Fibroblast of villous mesenchyme (primary cell): Measurements from ENCODE around the gene HHATL. TPM values are rescaled to one million over a fixed set of nuclear protein-coding genes. Genes with fewer than 3 reads are reported as not detected.

Experiments used
- DNase-seq: peaks from one replicate; pipeline ENCODE4 v3.0.0-alpha.2; 2010; ENCODE audit warnings: low read depth
- H3K4me3 ChIP-seq: 2 replicates; pipeline ENCODE4 v1.5.1; 2011; ENCODE audit warnings: low read depth, mild to moderate bottlenecking, low read length
- total RNA-seq: library from RNA; depleted of rRNA; stranded (reverse); fragments of >200 nt; gene quantifications from 2 replicates; pipeline ENCODE4 v1.2.3, GENCODE V29; 2012
- TF ChIP-seq, protein P1 (sequence below): IDR thresholded peaks from 2 replicates; pipeline ENCODE4 v1.5.1; 2012; ENCODE audit warnings: low read depth, mild to moderate bottlenecking, low read length; ENCODE audit not compliant: insufficient read depth

Gene HHATL
- total RNA-seq, 1 donor: not detected

DNA sequence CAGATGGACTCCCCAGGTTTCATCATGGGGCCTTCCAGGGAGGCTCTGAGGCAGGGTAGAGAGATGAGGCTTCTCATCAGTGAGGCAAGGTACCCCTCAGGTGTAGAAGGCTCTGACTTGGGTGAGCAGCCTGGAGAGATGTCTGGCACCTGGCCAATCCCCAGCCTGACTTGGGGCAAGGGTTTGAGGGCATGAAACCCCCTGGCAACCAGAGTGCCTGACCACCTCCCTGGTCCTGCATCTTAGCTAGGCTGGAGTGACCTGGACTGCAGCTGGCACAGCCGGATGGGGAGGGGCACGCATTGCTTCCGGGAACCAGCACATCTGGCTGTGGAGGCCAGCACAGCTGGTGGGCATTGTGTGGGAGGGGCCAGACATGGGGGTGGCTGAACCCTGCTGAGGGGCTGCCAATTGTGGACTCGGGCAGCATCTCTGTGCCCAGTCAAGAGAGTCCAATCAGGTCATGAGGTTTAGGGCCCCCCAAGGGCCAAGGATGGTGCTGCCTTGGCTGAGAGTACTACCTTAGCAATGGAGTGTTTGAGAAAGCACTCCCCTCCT, 47.2 kb downstream of the HHATL start:
- TF ChIP-seq, protein P1, sequence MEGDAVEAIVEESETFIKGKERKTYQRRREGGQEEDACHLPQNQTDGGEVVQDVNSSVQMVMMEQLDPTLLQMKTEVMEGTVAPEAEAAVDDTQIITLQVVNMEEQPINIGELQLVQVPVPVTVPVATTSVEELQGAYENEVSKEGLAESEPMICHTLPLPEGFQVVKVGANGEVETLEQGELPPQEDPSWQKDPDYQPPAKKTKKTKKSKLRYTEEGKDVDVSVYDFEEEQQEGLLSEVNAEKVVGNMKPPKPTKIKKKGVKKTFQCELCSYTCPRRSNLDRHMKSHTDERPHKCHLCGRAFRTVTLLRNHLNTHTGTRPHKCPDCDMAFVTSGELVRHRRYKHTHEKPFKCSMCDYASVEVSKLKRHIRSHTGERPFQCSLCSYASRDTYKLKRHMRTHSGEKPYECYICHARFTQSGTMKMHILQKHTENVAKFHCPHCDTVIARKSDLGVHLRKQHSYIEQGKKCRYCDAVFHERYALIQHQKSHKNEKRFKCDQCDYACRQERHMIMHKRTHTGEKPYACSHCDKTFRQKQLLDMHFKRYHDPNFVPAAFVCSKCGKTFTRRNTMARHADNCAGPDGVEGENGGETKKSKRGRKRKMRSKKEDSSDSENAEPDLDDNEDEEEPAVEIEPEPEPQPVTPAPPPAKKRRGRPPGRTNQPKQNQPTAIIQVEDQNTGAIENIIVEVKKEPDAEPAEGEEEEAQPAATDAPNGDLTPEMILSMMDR: no peak
- H3K4me3 ChIP-seq: peak overlapping the region; percentile 91
- DNase-seq: no peak

DNA sequence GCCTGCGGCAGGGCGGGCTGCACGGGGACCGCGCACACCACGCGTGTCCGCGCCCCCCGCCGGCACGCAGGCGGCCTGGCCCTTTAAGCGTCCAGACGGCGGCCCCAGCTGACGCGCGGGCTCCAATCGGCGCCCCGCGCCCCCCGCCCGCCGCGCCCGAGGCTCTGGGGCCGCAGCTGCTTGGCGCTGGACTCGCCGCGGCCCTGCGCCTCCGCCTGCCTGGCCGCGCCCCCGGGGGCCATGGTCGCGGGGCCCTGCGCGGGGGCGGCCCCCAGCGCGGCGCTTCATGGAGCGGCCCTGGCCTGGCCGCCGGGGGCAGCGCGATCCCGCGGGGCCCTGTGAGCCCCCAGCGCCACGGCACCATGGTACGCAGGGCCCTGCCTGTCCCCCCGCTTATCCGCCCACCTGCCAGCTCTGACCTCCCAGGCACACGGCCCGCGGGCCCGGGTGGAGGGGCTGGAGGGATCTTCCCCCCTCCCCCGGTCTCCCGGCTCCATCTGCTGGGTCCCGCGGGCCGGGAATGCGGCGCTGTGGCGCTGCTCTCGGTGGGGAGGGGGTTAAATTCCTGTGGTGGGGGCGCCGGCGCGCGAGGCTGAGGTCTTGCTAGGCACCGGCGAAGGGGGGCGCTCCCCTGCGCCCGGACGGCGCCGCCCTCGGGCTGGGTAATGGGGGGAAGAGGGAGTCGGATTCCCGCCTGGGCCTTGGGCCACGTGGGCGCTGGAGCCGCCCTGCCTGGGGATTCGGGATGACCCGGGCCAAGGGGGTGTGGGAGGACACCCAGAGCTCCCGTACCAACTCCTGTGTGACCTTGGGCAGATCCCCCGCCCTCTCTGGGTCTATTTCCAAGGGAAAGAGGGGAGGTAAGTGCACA, 48.0 kb downstream of the HHATL start:
- TF ChIP-seq, protein P1: peak; percentile 8
- peak overlapping the region; percentile 91 for H3K4me3 ChIP-seq
- peak; percentile 49 for DNase-seq

DNA sequence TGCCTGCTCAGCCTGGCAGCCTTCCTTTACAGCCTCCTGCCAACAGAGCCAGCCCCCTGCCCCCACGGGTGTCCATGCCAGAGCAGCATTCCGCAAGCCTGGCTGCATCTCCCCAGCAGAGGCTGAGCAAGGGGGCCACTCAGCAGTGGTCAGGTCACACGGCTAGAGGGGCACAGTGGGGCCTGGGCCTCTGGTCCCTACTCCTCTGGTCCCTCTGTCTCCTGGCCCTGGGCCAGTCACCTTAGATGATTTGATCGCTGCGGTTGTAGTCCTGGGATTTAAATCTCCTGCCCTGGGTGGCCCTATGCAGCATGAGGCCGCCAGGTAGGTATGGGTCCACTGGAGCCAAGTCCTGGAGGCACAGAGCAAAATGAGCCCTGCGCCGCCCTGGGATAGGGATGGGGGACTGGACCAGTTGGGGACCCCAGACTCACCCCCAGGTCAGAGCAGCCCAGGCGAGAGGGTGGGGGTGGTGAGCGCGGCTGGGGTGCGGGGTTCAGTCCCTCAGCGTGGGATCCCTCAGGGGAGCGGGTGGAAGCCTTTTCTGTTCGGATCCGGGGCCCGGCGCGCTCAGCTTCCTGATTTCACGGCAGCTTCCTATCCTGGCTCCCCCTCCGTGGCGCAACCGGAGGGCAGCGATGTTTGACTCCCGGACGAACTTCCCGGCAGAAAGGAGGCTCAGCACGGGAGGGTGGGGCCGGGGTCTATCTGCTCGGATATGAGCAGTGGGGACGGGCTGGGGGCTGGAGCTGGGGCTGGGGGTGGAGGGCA, 48.9 kb downstream of the HHATL start, which contains the start of gene ZBTB47:
Gene ZBTB47 (plus strand): TSS at position 138 of the 771 bp plus-strand sequence. CDS start 4,659 bp downstream, outside the sequence.
- DNase-seq: peak; percentile 66
- H3K4me3 ChIP-seq: peak within 1 kb of the TSS; percentile 91
- TF ChIP-seq, protein P1: no peak

DNA sequence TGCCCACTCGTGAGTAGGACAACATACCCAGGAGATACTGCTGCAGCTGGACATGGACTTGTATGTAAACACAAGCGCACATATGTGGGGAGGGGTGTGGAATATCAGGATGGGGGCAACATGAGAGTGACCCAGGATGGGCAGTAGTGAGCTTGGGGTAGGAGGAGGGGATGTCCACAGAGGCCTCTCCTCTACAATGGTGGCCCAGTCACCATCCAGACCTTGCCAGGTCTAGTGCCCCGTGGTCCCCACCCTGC, 49.4 kb downstream of the HHATL start:
- TF ChIP-seq, protein P1: no peak
- no peak for DNase-seq
- peak overlapping the region; percentile 91 for H3K4me3 ChIP-seq

GRCh38 chr3:42652611-42653302, 49.8 kb downstream of the HHATL start:
- H3K4me3 ChIP-seq: peak overlapping the region; percentile 91
- peak; percentile 69 for DNase-seq

DNA sequence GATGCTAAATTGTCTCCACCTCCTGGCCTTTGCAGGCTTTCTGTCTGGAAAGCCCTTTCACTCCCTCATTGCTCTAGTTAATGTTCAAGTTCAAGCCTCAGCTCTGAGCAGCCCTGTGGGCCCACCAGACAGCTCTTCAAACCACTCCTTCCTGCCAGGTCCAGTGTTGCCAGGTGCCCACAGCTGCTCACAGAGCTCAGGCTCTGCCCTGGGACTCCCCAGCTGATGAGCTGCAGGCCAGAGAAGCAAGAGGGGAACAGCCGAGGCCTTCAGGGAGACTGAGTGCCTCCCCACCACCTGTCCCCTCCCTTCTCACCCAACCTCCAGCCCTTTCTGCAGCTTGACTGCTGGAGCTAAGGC, 50.4 kb downstream of the HHATL start:
- H3K4me3 ChIP-seq: peak overlapping the region; percentile 91
- no peak for DNase-seq
- TF ChIP-seq, protein P1: no peak

More at GRCh38 chr3:42652611-42653302, 49.8 kb downstream of the HHATL start:
- TF ChIP-seq, protein P1: no peak
